ENCODE measurements around the gene TESMIN.

GRCh38 chr11:68678031-68678441 lies 73.3 kb downstream of the TESMIN start:
- no peak for TF ChIP-seq GATA1 (IDR thresholded peaks at IDR 0.05; ENCODE audit: low read depth, low read length)
- TF ChIP-seq POLR2A (IDR thresholded peaks at IDR 0.05; ENCODE audit: low read length): no peak
